Gastroesophageal sphincter (tissue), 4 donors: Measurements from ENCODE around the gene ZNF302. TPM values are rescaled to one million over a fixed set of nuclear protein-coding genes. Genes with fewer than 3 reads are reported as not detected.

Source experiments
- ATAC-seq: fragments of 150-250 bp; one replicate; pipeline ENCODE4 v1.9.1; 2016; ENCODE audit warnings: mild to moderate bottlenecking, moderate library complexity
- H3K27ac ChIP-seq, 4 donors: fragments of 200-600 bp; sonication (generic) in 3 of 4; 1 replicate in 3 of 4; 2 replicates in 1 of 4; pipeline ENCODE4 v1.5.1; 2016 to 2019
- H3K27me3 ChIP-seq: fragments of 200-600 bp; sonication (generic); one replicate; pipeline ENCODE4 v1.5.1; 2019
- H3K36me3 ChIP-seq, 2 donors: fragments of 200-600 bp; sonication (generic); one replicate each; pipeline ENCODE4 v1.5.1; 2019; ENCODE audit warnings: control low read depth in 1 of 2
- H3K4me1 ChIP-seq, 3 donors: fragments of 200-600 bp; sonication (generic); 1 replicate in 2 of 3; 2 replicates in 1 of 3; pipeline ENCODE4 v1.5.1; 2016 to 2019; ENCODE audit warnings: control low read depth in 2 of 3
- H3K4me3 ChIP-seq, 2 donors: fragments of 200-600 bp; sonication (generic); one replicate each; pipeline ENCODE4 v1.5.1; 2019; ENCODE audit warnings: mild to moderate bottlenecking in 1 of 2, moderate library complexity in 1 of 2
- H3K9me3 ChIP-seq, 3 donors: fragments of 200-600 bp; sonication (generic); one replicate each; pipeline ENCODE4 v1.5.1; 2017 to 2019; ENCODE audit warnings: control low read depth in 2 of 3
- EP300 ChIP-seq: sonication (generic); formaldehyde crosslinking; IDR thresholded peaks from one replicate; pipeline ENCODE4 v1.6.1; 2017; ENCODE audit warnings: antibody characterized with exemption, mild to moderate bottlenecking
- POLR2A ChIP-seq, 2 donors: fragments of 450-650 bp; IDR thresholded peaks; one replicate each; pipeline ENCODE4 v1.6.1; 2017; ENCODE audit warnings: antibody characterized with exemption in 2 of 2, mild to moderate bottlenecking in 2 of 2, moderate library complexity in 1 of 2
- POLR2AphosphoS5 ChIP-seq: sonication (generic); formaldehyde crosslinking; IDR thresholded peaks from one replicate; pipeline ENCODE4 v1.6.1; 2017; ENCODE audit warnings: antibody characterized with exemption
- WGBS, 2 donors: methylation state at CpG; one replicate each; pipeline ENCODE4 v1.1.5; 2018; ENCODE audit warnings: low coverage in 1 of 2; 5-methylcytosine and 5-hydroxymethylcytosine counted together
- total RNA-seq, 4 donors: library from RNA; depleted of rRNA; stranded (reverse); fragments of >200 nt; gene quantifications; one replicate each; pipeline ENCODE4 v1.1.0, GENCODE V29; 2016
- TF ChIP-seq, protein P1 (sequence below), 4 experiments: fragments of 200-600 bp in 2 of 4; fragments of 450-650 bp in 2 of 4; sonication (generic) in 1 of 4; IDR thresholded peaks; one replicate each; pipeline ENCODE4 v1.5.1; 2017 to 2019; ENCODE audit warnings: antibody characterized with exemption in 4 of 4, mild to moderate bottlenecking in 2 of 4, moderate library complexity in 2 of 4

ZNF302 gene
- total RNA-seq, 4 donors from 2014 or later = 18.6 to 44.8 (median 28.8) TPM

GRCh38 chr19:34713262-34713637 lies 35.8 kb downstream of the ZNF302 start:
- ATAC-seq = no peak
- H3K36me3 ChIP-seq = no peaks in the 10 kb centered on the region
- TF ChIP-seq POLR2A (IDR thresholded peaks at IDR 0.05) = no peak
- WGBS, 2 donors = 94% methylated on average over 2 of the region's 2 CpGs; no CpG with 5 or more reads in 1 of the 2 donors
- H3K27me3 ChIP-seq = no peaks in the 10 kb centered on the region
- H3K27ac ChIP-seq = no peak overlapping the region
- H3K4me1 ChIP-seq = peaks cover 0 to 3% (median 0%) of the 10 kb centered on the region in 3 donors
- H3K4me3 ChIP-seq = no peak overlapping the region
- peaks cover 0 to 8% (median 0%) of the 10 kb centered on the region in 3 donors for H3K9me3 ChIP-seq

DNA sequence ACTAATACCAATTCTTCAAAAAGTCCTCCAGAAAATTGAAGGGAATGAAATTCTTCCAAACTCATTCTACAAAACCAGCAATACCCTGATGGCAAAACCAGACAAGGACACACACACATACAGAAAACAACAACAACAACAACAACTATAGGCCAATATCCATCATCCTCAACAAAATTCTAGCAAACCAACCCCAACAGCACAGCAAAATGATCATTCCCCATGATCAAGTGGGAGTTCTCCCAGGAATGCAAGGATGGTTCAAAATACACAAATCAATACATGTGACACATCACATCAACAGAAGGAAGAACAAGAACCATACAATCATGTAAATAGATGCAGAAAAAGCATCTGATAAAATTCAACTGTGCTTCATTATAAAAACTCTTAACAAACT lies 37.9 kb downstream of the ZNF302 start:
- H3K4me1 ChIP-seq = peaks cover 0 to 3% (median 0%) of the 10 kb centered on the region in 3 donors
- TF ChIP-seq EP300 (no peak), POLR2A (IDR thresholded peaks at IDR 0.05) (no peak), POLR2AphosphoS5 (no peak)
- TF ChIP-seq, protein P1, sequence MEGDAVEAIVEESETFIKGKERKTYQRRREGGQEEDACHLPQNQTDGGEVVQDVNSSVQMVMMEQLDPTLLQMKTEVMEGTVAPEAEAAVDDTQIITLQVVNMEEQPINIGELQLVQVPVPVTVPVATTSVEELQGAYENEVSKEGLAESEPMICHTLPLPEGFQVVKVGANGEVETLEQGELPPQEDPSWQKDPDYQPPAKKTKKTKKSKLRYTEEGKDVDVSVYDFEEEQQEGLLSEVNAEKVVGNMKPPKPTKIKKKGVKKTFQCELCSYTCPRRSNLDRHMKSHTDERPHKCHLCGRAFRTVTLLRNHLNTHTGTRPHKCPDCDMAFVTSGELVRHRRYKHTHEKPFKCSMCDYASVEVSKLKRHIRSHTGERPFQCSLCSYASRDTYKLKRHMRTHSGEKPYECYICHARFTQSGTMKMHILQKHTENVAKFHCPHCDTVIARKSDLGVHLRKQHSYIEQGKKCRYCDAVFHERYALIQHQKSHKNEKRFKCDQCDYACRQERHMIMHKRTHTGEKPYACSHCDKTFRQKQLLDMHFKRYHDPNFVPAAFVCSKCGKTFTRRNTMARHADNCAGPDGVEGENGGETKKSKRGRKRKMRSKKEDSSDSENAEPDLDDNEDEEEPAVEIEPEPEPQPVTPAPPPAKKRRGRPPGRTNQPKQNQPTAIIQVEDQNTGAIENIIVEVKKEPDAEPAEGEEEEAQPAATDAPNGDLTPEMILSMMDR (IDR thresholded peaks at IDR 0.05) = no peak
- no peak for ATAC-seq

DNA sequence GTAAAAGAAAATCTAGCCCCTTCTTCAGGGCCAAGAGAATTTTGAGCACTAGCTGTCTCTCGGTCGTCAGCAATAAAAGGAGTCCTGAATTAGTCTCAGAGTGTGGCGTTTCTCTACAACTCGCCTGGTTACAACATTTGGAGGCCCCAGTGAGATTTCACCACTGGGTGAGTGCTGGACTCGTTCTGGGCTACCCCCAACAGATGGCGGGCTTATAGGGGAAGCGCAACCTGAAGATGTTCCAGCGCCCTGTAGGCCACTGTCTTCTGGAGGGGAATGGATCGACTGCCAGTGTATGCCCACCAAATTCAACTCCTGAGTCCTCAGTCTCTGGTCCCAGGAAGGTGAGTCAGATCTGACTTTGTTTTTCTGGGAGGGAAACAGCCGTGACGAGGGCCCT lies 44.9 kb downstream of the ZNF302 start:
- Histone ChIP-seq H3K27ac (no peak overlapping the region), H3K4me1 (no peaks in the 10 kb centered on the region), H3K36me3 (no peaks in the 10 kb centered on the region), H3K27me3 (peaks cover 13% of the 10 kb centered on the region), H3K4me3 (no peak overlapping the region), H3K9me3 (no peaks in the 10 kb centered on the region)
- no peak for ATAC-seq
- WGBS, 2 donors = 49 to 65% methylated on average over 2 to 5 of the region's 11 CpGs
- TF ChIP-seq POLR2AphosphoS5 (no peak), POLR2A (IDR thresholded peaks at IDR 0.05) (no peak), EP300 (no peak)
- TF ChIP-seq, protein P1 (IDR thresholded peaks at IDR 0.05) = no peak

More for the DNA sequence above, 37.9 kb downstream of the ZNF302 start:
- H3K27me3 ChIP-seq = no peaks in the 10 kb centered on the region
- H3K36me3 ChIP-seq = no peaks in the 10 kb centered on the region
- H3K27ac ChIP-seq = no peak overlapping the region
- H3K4me3 ChIP-seq = no peak overlapping the region
- H3K9me3 ChIP-seq = peaks cover 0 to 8% (median 0%) of the 10 kb centered on the region in 3 donors

DNA sequence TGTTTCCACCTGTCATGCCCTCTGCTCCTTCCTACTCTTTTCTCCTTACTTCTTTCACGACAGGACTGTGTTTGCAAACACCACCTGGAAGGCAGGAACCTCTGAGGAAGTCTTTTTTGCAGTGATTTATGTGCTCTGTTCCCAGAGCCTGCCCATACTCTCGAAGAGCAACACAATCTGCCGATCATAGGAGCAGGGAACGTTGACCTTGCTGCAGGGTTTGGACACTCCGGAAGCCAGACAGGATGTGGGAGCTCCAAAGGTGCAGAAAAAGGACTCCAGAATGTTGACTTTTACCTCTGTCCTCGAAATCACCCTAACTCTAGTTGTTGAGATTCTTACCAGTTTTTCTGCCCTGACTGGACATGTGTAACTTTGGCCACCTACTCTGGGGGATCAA lies 47.9 kb downstream of the ZNF302 start:
- no peaks in the 10 kb centered on the region for H3K9me3 ChIP-seq
- no peaks in the 10 kb centered on the region for H3K4me1 ChIP-seq
- no peak for ATAC-seq
- H3K4me3 ChIP-seq = no peak overlapping the region
- H3K27me3 ChIP-seq = peaks cover 13% of the 10 kb centered on the region
- 40% methylated on average over 1 of the region's 6 CpGs; no CpG with 5 or more reads in 1 of the 2 donors for WGBS, 2 donors
- H3K36me3 ChIP-seq = no peaks in the 10 kb centered on the region
- TF ChIP-seq, protein P1 (IDR thresholded peaks at IDR 0.05) = no peak
- no peak for TF ChIP-seq POLR2A (IDR thresholded peaks at IDR 0.05)
- TF ChIP-seq EP300 = no peak
- TF ChIP-seq POLR2AphosphoS5 = no peak
- no peak overlapping the region for H3K27ac ChIP-seq

- Histone ChIP-seq H3K27me3 (peaks cover 6% of the 10 kb centered on the region), H3K36me3 (peaks cover 0 to 10% of the 10 kb centered on the region in 2 donors), H3K4me3 (no peak overlapping the region), H3K27ac (no peak overlapping the region), H3K4me1 (peaks cover 8 to 28% (median 15%) of the 10 kb centered on the region in 3 donors), H3K9me3 (no peaks in the 10 kb centered on the region)
- TF ChIP-seq EP300 = no peak
- no peak for TF ChIP-seq POLR2A (IDR thresholded peaks at IDR 0.05)
- TF ChIP-seq POLR2AphosphoS5 = no peak
- 67 to 95% methylated on average over 2 to 3 of the region's 11 CpGs for WGBS, 2 donors
- ATAC-seq = no peak
These were observed 53.7 kb downstream of the ZNF302 start for GRCh38 chr19:34731019-34731829.

DNA sequence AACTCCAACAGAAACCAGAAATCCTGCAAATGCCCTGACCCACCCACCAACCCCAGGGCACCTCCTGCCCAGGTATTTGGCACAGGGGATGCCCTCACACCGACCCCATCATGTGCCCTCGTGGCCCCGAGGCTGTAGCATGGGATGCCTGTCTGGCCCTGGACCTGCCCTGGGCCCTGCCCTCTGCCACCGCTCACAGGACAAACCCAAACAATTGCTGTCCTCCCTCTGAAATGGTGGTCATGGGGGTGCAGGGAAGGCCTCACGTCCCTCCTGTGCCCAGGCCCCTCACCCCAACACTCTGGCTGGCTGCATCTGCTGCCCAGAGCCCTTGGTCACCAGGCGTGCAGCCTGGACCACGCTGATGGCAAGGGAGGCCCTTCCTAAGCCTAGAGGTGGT lies 54.5 kb downstream of the ZNF302 start:
- H3K9me3 ChIP-seq = no peaks in the 10 kb centered on the region
- ATAC-seq = no peak
- peaks cover 0 to 17% of the 10 kb centered on the region in 2 donors for H3K36me3 ChIP-seq
- peaks cover 8 to 36% (median 15%) of the 10 kb centered on the region in 3 donors for H3K4me1 ChIP-seq
- no peak overlapping the region for H3K27ac ChIP-seq
- H3K4me3 ChIP-seq = no peak overlapping the region
- no peaks in the 10 kb centered on the region for H3K27me3 ChIP-seq
- TF ChIP-seq POLR2A (IDR thresholded peaks at IDR 0.05) (no peak), EP300 (no peak), POLR2AphosphoS5 (no peak)
- TF ChIP-seq, protein P1 (IDR thresholded peaks at IDR 0.05) = no peak
- 92% methylated on average over 2 of the region's 7 CpGs; no CpG with 5 or more reads in 1 of the 2 donors for WGBS, 2 donors
